NOMO-1 treated with dmso at 0.1 percent for 144 hours (cell line): ENCODE data around the gene REXO1.
"Not testable (repeated sequence)": the region's sequence is repeated elsewhere in the genome, so short reads cannot be mapped to it uniquely, and the experiment has no call there.

Experiments
- DNase-seq: peaks from one replicate; lab custom pipeline; 2025; ENCODE audit not compliant: unreplicated experiment; lab: John Stamatoyannopoulos, UW

Gene REXO1, protein sequence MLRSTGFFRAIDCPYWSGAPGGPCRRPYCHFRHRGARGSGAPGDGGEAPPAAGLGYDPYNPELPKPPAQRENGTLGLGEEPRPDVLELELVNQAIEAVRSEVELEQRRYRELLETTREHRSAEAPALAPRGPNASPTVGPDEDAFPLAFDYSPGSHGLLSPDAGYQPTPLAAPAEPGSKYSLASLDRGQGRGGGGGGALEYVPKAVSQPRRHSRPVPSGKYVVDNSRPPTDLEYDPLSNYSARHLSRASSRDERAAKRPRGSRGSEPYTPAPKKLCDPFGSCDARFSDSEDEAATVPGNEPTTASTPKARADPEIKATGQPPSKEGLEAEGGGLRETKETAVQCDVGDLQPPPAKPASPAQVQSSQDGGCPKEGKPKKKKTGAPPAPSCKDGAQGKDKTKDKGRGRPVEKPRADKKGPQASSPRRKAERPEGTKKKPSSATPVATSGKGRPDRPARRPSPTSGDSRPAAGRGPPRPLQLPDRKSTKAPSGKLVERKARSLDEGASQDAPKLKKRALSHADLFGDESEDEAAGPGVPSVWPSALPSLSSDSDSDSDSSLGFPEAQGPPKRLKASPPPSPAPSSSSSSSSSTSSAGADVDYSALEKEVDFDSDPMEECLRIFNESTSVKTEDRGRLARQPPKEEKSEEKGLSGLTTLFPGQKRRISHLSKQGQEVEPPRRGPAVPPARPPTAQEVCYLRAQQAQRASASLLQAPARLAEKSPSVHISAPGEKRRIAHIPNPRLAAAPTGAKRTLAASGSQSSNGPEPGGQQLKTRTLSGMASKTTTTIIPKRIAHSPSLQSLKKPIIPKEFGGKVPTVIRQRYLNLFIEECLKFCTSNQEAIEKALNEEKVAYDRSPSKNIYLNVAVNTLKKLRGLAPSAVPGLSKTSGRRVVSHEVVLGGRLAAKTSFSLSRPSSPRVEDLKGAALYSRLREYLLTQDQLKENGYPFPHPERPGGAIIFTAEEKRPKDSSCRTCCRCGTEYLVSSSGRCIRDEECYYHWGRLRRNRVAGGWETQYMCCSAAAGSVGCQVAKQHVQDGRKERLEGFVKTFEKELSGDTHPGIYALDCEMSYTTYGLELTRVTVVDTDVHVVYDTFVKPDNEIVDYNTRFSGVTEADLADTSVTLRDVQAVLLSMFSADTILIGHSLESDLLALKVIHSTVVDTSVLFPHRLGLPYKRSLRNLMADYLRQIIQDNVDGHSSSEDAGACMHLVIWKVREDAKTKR

DNA sequence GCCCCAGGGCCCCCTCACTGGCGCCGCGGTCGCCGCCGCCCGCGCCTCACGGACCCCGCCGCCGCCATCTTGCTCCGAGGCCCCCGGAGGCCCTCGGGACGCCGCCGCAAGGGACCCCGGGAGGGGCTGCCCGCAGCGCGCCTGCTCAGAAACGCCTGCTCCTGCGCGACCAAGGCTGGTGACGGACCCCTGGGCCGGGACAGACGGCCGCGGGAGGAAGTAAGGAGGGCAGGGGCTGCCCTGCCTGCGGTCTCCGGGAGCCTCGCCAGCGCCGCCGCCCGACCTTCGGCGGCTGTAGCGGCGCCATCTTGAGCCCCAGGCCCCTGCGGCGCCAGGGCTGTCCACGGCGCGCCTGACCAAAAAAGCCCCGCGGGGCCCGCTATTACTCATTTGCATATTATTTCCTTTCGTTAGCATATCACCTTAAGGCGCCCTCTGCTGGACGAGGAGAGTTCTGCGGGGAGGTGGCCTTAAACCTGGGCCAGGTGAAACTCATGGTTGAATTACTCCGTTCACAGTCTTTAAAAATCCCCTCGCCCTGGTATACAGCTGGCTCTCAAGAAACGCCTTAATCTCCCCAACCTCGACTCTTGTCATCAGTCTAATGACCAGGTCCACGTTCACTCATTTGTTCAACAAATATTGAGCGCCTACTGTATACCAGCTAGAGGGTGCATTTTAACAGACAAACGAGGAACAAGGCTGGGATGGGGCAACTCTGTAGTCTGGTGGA is at the start of gene REXO1:
Gene REXO1, minus strand, starts transcription at position 85 of the 733 bp plus-strand sequence. CDS start 125 bp downstream, outside the sequence.
- peak; percentile 86 for DNase-seq

DNA sequence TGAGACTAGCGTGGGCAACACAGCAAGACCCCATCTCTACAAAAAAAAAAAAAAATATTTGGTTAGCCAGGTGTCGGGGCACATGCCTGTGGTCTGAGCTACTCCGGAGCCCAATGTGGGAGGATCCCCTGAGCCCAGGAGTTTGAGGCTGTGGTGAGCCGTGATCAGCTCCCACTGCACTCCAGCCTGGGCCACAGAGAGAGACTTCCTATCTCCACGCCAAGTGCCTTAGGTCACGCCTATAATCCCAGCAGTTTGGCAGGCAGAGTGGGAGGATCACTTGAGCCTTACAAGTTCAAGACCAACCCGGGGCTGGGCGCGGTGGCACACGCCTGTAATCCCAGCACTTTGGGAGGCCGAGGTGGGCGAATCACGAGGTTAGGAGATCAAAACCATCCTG is 48.2 kb upstream of the REXO1 start:
- no peak for DNase-seq

DNA sequence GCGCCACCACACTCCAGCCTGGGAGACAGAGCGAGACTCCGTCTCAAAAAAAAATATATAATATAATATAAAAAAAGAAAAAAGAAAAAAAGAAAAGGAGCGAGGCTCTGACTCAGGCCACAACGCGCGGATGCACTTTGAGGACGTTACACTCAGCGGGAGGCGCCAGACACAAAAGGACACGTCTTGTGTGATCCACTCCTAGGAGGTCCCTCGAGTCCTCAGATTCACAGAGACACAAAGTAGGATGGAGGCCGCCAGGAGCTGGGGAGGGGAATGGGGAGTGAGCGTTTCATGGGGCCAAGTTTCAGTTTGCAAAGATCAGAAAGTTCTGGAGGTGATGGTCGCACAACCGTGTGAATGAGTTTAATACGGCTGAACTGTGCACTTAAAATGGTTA is 45.5 kb upstream of the REXO1 start:
- DNase-seq = no peak

DNA sequence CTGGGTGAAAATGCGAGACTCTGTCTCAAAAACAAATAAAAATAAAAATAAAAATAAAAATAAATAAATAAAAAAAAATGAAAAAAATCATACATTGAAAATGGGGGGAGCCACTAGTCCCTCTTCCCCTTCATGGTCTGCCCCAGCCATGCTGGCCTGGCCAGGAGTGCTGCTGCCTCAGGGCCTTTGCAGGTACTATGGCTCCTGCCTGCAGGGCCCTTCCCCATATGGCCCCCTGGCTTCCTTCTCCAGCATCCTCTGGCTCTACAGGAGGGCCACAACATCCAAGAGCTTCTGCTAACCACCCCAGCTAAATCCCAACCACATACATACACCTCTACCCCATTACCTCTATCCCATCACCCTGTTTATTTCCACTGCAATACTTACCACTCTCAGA is 41.6 kb upstream of the REXO1 start:
- no peak for DNase-seq

DNA sequence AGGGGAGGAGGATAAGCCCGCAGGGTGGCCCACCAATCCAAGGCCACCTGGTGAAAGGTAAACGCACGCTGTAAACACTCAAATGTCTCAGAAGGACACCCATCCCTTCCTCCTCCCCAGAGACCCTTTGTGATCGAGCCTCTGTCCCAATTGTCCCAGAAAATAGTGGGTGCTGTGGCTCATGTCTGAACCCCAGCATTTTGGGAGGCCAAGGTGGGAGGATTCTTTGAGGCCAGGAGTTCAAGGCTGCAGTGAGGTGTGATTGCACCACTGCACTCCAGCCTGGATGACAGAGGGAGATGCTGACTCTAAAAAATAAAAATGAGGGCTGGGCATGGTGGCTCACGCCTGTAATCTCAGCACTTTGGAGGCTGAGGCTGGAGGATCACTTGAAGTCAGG is 40.1 kb upstream of the REXO1 start:
- no peak for DNase-seq

DNA sequence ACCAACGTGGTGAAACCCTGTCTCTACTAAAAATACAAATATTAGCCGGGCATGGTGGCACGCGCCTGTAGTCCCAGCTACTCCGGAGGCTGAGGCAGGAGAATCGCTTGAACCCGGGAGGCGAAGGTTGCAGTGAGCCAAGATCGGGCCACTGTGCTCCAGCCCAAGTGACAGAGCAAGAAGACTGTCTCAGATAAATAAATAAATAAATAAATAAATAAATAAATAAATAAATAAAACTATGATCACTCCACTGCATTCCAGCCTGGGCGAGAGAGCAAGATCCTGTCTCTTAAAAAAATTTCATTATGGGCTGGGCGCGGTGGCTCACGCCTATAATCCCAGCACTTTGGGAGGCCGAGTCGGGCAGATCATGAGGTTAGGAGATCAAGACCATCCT is 38.1 kb upstream of the REXO1 start:
- not testable (repeated sequence) for DNase-seq

DNA sequence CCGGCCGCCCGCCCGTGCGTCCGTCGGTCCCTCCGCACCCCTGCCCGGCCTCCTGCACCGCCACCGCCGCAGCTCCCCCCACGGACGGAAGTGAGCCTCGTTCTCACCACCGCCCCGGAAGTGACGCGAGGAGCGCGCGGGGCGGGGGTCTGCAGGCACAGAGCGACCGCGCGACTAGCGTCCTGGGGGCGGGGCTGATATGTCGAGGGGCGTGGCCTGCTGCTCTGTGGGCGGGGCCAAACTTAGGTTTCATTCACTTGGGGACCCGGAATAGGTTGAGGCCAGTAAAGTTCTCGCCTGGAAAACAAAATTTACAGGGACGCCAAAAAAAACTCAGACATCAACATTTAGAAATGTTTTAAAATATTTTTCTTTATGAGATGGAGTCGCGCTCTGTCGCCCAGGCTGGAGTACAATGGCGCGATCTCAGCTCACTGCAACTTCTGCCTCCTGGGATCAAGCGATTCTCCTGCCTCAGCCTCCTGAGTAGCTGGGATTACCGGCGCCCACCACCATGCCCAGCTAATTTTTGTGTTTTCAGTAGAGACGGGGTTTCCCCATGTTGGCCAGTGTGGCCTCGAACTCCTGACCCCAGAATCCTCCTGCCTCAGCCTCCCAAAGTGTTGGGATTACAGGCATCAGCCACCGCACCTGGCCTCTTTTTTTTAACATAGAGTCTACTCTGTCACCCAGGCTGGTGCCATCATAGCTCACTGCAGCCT is 37.3 kb upstream of the REXO1 start, which contains the start of gene ABHD17A:
Gene ABHD17A, minus strand, starts transcription at position 99 of the 722 bp plus-strand sequence. CDS start 3,930 bp downstream, outside the sequence.
- peak; percentile 86 for DNase-seq

DNA sequence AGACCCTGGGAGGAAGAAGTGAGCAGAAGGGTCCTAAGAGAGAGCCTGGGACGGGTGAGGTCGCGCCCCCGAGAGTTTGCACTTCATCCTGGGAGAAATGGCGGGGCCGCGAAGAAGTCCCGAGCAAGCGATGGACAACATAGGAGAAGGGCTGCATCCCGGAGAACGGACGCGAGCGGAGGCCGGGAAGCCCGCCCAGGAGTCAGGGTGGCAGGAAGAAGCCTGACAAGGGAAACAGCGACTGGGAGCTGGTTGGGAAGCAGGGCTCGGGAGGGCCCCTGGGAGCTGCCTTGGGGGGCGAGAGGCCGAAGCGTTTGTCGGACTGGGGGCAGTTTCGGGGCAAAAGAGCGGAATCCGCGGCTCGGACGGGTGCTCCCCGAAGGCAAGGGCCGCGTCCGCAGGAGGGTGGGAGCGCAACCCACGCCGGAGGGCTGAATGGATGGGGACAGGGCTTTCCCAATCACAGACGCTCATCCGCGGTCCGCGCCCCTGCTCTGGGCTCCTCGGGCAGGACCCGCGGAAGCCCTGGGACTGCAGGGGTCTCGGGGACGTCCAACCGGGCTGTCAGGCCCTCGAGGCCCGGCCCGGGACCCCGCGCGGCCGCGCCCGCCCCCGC is 36.5 kb upstream of the REXO1 start:
- DNase-seq = no peak

DNA sequence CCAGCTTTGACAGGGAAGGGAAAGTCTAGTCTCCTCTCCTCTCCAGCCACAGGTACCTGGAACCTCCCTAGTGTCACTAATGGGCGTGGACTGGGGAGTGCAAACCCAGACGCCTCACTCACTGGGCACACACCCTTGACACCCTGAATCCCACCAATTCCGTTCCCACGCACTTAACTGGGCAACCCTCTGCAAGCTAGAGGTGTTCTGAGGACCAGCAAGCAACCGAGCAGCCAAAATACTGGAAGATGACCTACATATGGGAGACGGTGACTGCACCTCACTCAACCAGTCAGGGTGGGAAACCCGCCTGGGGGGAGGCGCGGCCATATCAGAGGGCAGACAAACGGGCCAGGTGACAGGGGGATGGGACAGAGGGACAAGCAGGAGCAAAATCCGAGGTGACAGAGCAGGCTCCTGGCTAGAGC is 36.0 kb upstream of the REXO1 start:
- no peak for DNase-seq

DNA sequence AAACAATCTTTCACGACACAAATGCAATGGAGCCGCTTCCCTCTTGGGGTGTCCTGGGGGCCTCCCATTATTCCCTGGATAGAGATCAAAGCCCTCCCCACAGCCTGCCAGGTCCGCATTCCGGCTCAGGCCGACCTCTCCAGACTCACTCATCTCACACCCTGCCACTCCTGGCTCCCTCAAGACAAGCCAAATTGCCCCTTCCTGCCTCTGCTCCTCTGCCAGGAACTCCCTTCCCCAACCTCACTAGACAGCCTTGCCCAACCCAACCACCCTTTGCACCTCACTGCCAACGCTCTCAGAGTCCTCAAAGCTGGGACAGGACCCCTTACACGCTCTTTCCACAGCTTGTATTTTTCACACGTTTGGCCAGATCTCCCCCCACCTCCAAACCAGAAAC is 35.5 kb upstream of the REXO1 start:
- DNase-seq = no peak

DNA sequence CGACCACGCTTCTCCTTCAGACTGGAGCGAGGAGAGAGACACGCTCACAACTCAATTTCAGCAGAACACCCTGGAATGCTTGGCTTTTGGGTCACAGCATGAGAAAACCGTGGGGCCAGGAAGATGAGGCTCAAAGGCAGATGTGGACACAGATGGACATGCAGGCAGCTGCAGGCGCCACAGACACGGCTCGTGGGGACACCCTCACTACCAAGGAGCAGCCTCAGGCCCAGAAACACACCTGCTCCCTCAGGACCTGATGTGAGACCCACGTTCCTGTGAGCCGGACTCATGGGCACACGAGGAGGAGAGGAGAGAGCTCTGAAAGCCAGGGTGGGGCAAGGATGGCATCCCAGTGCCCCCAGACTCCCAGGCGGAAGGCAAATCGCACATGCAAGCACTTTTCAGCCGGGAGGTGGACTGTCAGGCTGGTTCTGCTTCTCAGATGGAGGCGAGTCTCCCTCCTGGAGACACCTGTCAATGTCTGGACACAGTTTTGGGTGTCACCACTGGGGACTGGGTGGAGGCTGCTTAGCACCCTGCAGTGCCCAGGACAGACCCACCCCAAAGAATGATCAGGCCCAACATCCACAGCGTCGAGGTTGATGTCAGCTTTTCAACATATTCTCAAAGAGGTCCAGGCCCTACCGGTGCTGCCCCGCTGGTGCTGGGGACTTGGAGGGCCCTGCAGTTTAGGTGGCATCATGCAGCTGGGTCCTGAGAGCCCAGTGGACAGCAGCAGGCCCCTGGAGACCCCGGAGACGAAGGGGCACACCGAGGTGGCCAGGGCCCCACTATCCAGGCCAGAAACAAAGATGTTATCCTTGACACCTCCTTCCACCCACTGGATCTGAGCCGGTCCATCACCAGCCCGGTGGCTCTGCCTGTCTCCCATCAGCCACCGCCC is 34.8 kb upstream of the REXO1 start:
- no peak for DNase-seq

DNA sequence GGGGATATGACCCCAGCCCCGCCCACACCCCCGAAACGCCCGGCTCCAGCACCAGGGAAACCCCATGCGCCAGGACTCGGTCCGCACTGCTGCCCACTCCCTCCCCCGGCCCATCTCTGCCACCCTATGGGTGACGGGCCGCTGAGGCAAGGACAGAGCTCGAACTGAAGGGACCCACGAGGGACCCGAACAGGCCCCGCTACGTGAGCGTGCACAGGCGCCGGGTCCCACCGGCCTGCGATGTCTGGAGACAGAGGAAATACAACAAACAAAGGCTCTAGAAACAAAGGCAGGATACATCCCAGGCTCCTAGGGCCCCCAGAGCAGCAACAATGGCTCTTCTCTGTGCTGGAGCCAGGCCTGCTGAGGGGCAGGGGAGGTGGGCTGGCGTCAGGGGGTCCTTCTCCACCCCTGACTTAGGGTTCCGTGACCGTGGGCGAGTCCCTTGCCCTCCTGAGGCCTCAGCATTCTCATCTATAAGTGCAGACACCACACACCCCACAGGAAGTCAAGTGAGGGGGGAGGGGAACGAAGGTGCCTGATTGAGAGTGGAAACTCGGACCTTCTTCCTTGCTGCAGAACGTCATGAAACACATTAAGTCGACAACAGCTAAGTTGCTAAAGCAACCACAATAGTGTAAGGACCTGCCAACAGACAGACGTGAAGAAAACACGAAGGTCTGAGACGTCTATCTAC is 34.0 kb upstream of the REXO1 start:
- DNase-seq = no peak

DNA sequence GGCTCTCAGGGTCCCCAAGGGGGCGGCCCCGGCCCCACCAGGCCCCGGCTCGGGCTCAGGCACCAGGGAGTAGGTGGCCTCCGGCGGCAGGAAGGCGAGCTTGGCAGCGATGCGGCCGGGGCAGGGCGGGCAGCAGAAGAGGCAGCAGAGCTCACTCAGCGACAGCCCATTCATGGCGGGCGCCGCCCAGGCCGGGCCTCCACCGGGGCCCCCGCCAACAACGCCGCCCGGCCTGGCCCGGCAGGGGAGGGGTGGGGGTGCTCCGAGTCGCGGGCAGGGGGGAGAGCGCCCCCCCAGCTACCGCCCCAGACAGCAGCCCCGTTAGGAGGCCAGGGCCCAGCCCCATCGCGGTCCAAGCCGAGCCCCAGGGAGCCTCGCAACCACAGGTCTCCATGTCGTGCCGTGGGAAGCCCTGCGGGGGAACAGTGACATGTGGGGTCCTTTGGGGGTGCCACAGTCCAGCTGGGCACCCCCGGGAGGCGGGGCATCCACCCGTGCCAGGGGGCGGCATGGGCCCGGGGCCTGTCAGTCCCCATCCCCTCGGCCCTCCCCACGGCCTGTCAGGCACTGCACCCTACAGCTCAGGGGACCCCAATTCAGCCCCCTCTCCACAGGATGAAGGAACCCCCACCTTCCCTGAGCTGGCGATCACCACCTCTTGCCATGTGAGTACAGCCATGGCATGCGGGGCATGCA is 33.3 kb upstream of the REXO1 start:
- DNase-seq = not testable (repeated sequence)

DNA sequence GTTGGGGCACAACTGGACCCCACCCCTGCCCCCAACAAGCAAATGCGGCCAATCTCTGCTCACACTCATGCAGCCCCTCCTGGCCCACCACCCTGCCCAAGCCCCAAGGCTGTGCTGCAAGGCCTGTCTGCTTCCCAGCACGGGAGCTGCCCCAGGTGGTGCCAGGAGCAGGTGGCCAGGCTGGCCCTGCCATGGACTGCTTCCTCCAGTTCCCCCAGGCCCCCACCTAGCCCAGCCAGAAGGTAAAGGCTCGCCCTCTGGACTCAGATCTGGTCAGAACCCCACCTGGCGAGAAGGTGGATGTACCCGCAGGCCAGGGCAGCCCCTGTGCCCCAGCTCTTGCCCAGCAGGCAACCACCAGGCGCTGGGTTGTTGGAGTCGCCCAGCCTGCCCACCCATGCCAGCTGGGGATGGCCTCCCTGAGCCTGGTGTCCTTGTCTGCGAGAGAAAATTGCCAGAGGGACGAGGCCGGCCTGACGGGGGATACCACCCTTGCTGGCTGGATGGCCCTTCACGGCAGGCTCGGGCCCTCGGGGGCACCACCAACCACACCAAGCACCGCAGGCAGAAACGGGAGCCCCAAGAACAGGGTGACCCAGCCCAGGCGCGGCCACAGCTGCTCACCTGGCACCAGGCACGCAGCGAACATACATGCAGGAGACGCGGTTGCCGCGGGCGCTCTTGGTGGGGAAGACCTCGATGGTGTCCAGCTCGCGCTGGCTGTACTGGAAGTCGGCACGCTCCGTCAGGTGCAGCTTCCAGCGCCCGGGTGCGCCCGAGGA is 32.5 kb upstream of the REXO1 start:
- no peak for DNase-seq

DNA sequence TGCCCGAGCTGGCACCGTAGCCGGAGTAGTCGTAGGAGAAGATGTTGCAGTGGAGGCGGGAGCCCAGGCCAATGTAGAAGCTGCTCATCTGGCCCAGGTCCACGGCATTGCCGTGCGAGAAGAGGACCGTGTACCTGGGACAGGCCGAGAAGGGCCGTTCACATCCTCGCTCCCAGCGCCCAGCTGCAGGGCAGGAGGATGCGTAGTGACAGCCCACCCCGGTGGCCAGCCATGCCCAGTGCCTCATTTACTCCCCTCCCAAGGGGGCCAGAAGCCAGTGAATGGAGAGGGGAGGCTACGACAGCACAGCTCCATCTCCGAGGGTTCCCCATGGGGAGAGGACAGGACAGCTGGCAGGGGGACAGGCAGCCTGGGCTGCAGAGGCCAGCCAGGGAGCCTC is 31.7 kb upstream of the REXO1 start:
- DNase-seq = not testable (repeated sequence)

DNA sequence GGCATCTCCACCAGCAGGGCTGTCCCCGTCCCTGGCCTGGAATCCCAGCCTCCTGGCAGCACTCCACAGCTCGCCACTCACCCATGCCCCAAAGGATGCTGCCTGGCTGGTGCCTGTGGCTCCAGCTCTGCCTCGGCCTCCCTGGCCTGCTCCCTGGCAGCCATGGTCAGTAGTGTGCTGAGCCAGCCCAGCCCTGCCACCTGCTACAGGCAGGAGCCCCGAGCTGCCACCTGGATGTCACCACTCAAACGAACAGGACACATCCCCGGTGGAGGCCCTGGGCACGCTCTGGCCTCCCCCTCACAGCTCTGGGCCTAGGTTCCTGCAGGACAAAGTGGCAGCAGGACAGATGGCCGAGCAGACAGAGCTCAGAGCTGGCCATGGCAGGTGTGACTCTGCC is 30.3 kb upstream of the REXO1 start:
- DNase-seq = not testable (repeated sequence)
